AG04450 (cell line): ENCODE results near the gene SEMA4D. TPM values are rescaled to one million over a fixed set of nuclear protein-coding genes. Genes with fewer than 3 reads are reported as not detected.

Source experiments
- CTCF ChIA-PET: fragments of 300-600, 350-600 bp; formaldehyde crosslinking; extraction: SDS; loops from one replicate; lab custom pipeline; 2022; ENCODE audit warnings: antibody characterized with exemption, inconsistent platforms; lab: Charles Lee
- POLR2A ChIA-PET: fragments of 350-600 bp; formaldehyde crosslinking; extraction: SDS; loops from one replicate; lab custom pipeline; 2021; ENCODE audit warnings: antibody characterized with exemption, inconsistent platforms; lab: Yijun Ruan, JAX
- DNase-seq: peaks from one replicate; pipeline ENCODE4 v3.0.0-alpha.2; 2011; ENCODE audit warnings: low read depth, low spot score
- H3K27ac ChIP-seq: one replicate; pipeline ENCODE4 v1.5.1; 2012; ENCODE audit warnings: low read depth, low read length, control low read depth
- H3K27me3 ChIP-seq: one replicate; pipeline ENCODE4 v1.6.0; 2012; ENCODE audit warnings: low read length; ENCODE audit not compliant: control insufficient read depth, insufficient read depth
- H3K4me3 ChIP-seq: 2 replicates; pipeline ENCODE4 v1.5.1; 2011; ENCODE audit warnings: mild to moderate bottlenecking, low read depth, low read length, control low read depth
- H3K9me3 ChIP-seq: 2 replicates; pipeline ENCODE4 v1.5.1; 2012; ENCODE audit warnings: low read length; ENCODE audit not compliant: control insufficient read depth, insufficient read depth
- CTCF ChIP-seq: IDR thresholded peaks from 2 replicates; pipeline ENCODE4 v1.5.1; 2011; ENCODE audit warnings: low read depth, low read length, control low read depth, inconsistent platforms
- polyA plus RNA-seq: library from polyadenylated mRNA; depleted of rRNA; stranded (reverse); fragments of >200 nt; gene quantifications from 2 replicates; pipeline ENCODE4 v1.2.3, GENCODE V29; 2011

SEMA4D gene
- polyA plus RNA-seq, 1 experiment = 2.8 TPM

- Histone ChIP-seq H3K4me3 (no peak overlapping the region), H3K9me3 (no peaks in the 10 kb centered on the region; the same call in 1 of the 2 replicates), H3K27ac (no peak overlapping the region), H3K27me3 (no peaks in the 10 kb centered on the region)
- no peak for DNase-seq
- ChIA-PET POLR2A (no interaction called here), CTCF (interaction anchor here (1.9 kb wide), 1 partner anchor 104 kb away, joined by 6 read pairs; no protein-coding TSS in a partner anchor)
- no peak for TF ChIP-seq CTCF
Measured at GRCh38 chr9:89444925-89445765, 52.8 kb downstream of the SEMA4D start.

- CTCF ChIA-PET = interaction anchor here (1.9 kb wide), 1 partner anchor 105 kb away, joined by 6 read pairs; no protein-coding TSS in a partner anchor
Measured at GRCh38 chr9:89444274-89444673, 53.6 kb downstream of the SEMA4D start.

GRCh38 chr9:89442981-89443814 is 54.7 kb downstream of the SEMA4D start:
- no peak overlapping the region for H3K27ac ChIP-seq
- ChIA-PET CTCF (no interaction called here), POLR2A (no interaction called here)
- no peak overlapping the region for H3K4me3 ChIP-seq
- H3K27me3 ChIP-seq = no peaks in the 10 kb centered on the region
- TF ChIP-seq CTCF = no peak
- H3K9me3 ChIP-seq = no peaks in the 10 kb centered on the region; the same call in 1 of the 2 replicates
- no peak for DNase-seq

More at GRCh38 chr9:89444274-89444673, 53.6 kb downstream of the SEMA4D start:
- TF ChIP-seq CTCF = no peak
- Histone ChIP-seq H3K4me3 (no peak overlapping the region), H3K9me3 (no peaks in the 10 kb centered on the region; the same call in 1 of the 2 replicates), H3K27me3 (no peaks in the 10 kb centered on the region), H3K27ac (peak overlapping the region; percentile 2)
- POLR2A ChIA-PET = no interaction called here
- no peak for DNase-seq

- ChIA-PET POLR2A (no interaction called here), CTCF (no interaction called here)
- H3K9me3 ChIP-seq = no peaks in the 10 kb centered on the region; the same call in 1 of the 2 replicates
- DNase-seq = no peak
- TF ChIP-seq CTCF = no peak
- no peak overlapping the region for H3K27ac ChIP-seq
- H3K27me3 ChIP-seq = no peaks in the 10 kb centered on the region
- H3K4me3 ChIP-seq = no peak overlapping the region
Measured at GRCh38 chr9:89442501-89442978, 55.4 kb downstream of the SEMA4D start.
